Kasumi-1 (cell line): Measurements from ENCODE around the gene FAM186B.

Experiments
- DNase-seq, 2 experiments: peaks; one replicate each; lab custom pipeline; 2025; lab: John Stamatoyannopoulos, UW

FAM186B gene

DNA sequence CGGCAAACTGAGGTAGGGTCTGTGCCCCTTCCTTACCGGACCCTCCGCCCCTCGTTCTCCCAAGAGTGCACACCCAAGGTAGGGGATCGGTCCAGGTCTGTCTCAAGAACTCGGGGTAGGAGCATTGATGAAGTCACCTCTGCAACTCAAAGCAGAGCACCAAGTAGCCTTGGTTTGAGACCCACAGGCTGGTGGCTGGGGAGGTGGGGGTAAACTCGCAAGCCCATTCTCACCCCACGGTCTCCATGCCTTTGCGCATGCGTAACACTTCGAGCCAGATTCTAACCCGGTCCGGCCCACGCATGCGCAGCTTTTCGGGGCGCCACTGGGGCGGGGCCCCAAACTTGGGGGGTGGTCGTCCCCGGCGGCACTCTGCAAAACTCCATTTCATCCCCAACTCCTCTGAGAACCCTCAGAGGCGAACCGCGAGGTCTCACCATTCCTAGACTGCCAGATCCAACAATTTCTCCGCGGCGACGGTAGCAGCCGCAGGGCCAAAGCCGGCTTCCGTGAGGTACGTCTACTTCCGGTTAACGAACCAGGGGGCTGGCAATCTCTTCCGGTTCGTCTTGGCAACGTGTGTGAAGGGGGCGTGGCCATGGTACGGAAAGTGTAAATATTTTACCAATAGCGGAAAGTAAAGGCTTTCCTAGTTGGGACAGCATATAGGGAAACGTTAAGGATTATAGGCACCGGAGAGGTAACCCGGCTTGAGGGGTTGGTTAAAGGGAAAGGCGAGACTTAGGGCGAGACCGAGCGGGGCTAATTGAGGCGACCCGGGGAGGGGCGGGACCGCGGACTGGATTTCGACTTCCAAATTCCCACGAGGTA lies 37.6 kb downstream of the FAM186B start, which contains the start of gene MCRS1:
Gene MCRS1, minus strand, starts transcription at position 532 of the 831 bp plus-strand sequence. CDS start 1,411 bp downstream, outside the sequence.
- peak; percentile 93 to 94 for DNase-seq

DNA sequence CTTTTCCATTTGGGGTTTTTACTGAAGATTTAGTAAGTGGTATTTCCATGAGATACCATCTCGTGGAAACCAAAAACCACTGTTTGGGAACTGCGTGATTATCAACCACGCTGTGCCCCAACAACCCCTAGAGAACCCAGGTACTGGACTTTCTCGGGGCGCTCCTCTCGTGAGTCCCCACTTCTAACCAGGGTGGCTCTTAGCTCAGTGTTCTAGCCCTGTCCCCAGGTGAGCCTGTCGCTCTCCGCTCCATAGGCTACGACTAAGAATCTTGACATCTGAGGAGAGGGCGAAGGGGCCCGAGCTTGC lies 38.2 kb downstream of the FAM186B start:
- no peak for DNase-seq

DNA sequence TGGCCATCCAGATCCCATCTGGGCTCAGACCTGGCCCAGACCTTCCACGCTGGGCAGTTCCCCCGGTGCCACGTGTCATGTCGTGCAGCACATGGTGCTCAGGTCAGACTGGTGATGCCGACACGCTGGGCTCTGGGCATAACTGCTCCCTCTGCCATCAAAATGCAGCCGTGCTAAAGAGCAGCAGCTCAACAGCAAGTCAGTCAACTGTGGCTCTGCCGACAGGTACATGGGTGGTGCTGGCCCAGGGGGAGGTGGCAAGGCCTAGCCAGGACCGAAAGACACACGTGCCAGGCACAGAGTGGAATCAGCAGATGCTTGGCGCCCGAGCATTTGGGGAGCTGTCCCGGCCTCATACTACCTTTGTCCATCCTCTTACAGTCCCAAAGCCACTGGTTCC lies 39.1 kb downstream of the FAM186B start:
- DNase-seq = no peak

DNA sequence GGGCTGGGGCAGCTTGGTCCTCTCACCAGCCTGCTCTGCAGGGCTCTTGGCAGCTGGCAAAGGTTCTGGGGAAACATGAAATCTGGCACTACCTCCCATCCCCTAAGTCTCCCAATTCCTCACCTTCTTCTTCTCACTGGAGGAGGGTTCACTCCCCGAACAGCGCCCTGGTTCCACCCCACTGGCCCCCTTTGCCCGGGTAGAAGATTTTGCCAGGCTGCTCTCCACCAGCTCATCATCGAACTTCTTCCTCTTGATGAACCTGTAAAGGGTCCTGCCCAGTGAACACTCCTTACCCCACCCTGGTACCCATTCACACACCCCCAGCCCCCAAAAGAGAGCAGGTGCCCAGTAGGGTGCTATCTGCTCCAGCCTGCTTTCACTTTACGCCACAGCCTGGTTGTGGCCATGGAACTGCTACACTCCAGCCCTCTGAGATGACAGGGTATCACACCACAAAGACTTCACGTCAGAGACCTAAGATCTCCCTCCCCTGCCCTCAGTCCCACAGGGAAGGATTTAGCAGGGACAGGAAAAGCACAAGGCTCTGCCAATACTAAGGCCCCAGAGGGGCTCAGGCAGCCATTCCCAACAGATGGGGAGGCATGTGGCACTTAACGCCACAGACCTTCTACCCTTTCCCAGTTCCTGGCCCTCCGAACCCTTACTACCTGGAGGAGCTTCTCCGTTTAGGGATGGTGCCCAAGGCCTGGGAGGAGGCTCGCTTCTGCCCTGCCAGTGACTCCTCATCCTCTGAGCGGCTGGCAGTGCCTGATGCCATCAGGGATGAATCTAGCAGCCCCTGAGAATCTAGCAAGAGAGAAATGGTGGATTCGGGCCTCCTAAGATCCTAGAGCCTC lies 39.8 kb downstream of the FAM186B start:
- DNase-seq = no peak

DNA sequence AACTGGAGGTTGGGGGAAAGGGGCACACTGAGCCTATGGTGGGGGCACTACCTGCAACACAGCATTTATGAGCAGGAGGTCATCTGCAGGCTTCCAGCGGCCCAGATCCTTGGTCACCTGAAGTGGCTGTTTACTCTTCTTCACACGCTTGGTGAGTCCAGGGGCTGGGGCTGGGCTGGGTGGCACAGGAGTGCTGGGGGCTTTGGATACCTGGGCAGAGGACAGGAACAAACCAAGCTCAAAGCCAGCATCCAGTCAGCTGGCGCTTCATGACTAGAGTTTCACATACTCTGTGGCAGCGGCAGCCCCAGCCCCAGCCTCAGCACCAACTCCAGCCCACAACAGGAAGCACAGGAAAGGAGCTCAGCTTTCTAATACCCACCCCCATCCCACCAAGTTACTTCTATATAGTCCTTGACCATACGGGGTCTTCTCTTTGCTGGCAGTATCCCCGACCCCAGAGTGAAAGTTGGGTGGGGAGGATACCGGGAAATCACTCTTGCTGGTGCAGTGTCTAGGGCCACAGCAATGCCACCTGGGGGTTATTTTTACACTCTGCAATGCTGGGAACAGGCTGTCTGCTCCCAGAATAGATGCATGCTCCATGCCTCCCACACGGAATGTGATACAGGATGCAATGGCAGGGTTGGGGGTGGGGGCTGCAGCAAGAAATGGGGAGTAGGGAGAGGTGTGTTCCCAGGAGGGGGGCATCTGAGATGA lies 40.6 kb downstream of the FAM186B start:
- DNase-seq = peak; percentile 29 to 35

DNA sequence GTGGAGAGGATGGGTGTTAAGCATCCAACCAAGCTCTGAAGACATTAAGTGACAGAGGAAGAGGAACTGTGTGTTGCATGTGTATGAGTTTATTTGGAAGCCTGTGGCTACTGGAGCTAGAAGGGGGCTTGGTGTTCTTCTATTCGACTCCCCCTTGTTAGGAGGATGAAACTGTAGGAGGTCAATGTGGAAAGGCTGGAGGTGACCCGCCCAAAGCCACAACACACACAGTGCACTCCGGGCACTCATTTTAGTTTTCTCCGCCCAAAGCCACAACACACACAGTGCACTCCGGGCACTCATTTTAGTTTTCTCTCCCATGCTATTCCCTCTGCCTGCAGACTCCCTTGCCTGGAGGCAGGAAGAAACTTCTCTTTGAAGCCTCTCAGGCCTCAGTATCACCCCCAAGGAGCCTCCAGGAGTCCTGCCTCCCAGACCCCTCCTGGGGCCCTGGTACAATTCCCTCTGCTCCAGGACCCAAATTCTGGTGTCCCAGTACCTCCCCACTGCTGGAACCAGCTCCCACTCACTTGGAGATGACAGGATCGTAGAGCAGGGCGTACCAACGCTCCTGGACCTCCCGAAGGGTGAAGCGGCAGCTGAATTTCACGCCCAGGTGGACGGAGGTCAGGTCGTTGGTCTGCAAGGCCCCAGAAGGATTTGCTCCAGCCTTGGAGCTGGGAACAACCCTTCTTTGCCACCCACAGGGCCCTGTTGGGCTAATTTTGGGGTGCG lies 41.3 kb downstream of the FAM186B start:
- DNase-seq = no peak

DNA sequence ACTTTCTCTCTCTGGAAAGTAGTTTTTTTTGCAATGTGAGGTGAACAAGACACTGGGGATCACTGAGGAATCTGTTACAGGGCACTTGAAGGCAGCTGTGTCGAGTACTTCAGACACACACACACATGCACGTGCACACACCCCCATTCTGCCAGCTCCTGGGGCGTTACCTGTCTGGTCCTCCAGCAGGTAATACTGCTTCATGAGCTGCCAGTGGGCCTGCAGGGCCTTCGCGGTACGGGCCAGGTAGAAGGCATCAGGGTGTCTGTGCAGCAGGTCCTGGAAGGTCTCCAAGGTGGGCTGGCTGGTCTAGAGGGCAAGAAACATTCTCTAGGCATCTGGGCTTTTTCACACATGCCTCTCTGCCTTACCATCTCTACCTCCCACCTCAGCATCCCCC lies 42.6 kb downstream of the FAM186B start:
- DNase-seq = no peak

DNA sequence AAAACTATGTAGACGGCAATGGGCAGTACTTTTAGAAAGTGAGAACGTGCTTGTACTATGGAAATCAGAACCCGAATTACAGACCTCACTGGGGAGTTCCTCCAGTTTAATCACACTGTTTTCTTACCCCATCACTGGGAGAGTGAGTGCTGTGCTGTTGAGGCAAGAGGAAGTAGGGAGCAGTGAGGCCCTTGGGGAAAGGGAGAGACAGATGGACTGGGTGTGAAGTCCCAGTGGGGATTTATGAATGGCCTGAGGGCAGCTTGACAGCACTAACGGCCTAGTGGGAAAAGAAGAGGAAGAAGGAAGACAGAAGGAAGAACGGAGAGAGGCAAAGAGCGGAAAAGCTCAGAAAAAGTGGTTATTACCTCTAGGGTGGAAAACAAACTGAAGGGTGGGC lies 43.2 kb downstream of the FAM186B start:
- no peak for DNase-seq

DNA sequence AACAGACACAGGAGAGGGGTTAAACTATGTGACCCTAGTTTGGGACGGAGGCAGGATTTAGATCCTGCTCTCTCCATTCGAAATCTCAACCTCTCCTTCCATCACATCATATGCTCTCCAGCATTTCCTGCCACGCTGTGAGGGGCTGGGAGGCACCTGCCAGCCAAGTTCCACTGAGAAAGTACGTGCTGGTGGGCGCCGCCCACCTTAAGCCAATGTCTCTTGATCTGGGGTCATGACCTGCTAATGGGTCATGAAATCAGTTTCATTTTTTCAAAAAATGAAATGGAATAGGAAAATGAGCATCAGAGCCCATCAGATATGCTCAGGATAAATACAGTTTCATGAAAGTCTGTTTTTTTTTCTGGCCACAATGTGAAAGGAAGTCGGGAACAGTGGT lies 44.7 kb downstream of the FAM186B start:
- no peak for DNase-seq

DNA sequence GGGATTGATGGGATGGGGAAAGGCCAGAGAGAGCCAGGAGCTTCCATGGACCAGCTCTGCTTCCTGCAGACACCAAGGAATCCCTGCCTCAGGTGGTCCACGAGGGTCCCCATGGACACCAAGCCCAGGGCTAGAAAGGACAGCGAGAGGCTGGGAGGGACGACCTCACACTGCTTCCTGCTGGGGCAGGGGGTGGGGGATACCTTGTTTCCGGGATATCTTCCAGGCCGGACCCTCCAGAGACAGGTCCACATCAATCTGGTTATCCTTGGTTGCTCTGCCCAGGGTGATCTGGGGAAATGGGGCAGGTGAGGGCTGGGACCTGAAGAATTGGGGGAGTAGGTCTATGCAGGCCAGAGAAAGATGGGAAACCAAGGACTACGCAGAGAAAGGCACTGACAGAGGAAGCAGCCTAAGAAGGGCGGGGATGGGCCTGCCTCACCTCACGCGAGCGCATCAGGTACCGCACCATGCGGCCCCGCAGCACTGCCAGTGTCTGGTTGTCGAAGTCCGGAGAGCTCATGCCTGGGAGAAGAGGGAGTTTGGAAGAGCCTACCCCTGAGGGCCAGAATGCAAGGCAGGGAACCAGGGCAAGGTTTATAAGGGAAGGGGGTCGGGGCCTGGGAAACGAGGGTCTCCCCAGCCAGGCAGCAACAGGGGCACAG lies 46.3 kb downstream of the FAM186B start:
- DNase-seq = no peak

DNA sequence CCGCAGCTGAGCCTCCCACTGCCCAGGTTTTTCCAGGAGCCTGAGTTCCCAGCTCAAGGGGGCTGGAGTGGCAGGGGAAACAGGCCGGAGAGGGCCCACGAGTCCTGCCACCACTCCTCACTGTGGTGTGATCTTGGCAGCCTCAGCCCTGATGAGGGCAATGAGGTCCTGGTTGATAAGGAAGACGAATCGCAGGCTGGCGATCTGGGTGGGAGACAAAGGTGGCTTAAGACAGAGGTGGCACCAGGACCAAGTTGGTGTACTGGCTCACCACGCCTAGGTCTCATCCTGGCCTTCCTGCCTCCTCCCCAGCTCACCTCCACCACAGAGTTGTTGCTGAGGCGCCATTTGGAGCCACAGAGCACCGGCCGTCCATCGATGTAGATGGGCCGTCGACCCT lies 46.9 kb downstream of the FAM186B start:
- DNase-seq = no peak

DNA sequence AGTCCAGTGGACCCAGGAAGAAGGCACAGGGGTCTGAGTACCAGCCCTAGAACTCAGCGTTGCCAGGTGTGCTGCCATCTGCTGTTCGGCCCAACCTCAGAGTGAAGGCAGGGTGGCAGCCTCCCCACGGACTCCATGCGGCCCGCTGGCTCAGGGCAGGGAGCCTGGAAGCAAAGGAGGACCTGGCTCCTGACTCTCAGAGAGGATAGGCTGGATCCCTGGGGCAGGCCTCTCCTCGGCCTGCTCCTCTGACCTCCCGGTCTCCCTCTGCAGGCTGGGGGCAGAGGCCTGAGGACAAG lies 47.6 kb downstream of the FAM186B start:
- DNase-seq = no peak

DNA sequence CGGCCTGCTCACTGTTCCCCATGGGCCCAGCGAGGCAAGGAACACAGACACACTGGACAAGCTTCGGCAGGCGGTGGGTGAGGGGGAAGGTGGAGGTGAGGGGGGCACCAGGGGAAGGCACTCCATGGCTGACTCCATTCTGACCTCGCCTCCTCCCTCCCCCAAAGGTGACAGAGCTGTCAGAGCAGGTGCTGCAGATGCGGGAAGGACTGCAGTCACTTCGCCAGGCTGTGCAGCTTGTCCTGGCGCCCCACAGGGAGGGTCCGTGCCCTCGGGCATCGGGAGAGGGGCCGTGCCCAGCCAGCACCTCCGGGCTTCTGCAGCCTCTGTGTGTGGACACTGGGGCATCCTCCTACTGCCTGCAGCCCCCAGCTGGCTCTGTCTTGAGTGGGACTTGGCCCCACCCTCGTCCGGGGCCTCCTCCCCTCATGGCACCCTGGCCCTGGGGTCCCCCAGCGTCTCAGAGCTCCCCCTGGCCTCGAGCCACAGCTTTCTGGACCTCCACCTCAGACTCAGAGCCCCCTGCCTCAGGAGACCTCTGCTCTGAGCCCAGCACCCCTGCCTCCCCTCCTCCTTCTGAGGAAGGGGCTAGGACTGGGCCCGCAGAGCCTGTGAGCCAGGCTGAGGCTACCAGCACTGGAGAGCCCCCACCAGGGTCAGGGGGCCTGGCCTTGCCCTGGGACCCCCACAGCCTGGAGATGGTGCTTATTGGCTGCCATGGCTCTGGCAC lies 48.1 kb downstream of the FAM186B start:
- DNase-seq = no peak

DNA sequence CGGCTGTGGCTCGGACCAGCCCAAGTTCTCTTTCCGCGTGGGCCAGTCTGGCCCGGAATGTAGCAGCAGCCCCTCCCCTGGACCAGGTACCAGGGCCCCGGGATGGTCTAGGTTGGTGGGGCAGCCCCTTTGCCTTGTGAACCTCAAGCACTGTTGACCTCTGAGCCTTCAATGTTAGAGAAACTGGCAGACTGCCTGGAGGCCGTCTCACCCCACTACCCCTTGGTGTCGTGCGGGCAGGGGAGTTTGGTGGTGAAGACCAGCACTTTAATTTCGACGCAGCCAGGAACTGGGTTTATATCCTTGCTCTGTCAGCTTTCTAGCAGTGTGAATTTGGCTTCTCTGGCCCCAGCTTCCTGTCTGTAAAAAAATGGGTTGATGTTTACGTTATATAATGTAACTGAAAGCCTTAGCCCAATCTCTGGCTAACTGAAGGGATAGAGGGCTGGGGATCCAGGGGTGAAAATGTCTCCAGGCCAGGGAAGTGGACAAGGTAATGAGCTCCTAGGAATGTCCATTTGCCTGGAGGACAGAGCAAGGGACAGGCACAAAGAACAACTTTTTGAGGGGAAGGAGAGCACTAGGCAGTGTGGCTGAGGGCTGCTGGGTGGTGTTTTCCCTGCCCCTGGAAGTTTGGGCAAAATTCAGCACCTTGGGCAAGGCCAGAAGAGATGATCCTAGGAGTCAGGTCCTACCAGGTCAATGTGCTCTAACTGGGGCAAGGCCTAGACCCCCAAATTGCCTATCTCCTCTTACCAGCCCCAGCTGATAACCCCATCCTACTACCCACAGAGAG lies 48.9 kb downstream of the FAM186B start:
- DNase-seq = no peak

DNA sequence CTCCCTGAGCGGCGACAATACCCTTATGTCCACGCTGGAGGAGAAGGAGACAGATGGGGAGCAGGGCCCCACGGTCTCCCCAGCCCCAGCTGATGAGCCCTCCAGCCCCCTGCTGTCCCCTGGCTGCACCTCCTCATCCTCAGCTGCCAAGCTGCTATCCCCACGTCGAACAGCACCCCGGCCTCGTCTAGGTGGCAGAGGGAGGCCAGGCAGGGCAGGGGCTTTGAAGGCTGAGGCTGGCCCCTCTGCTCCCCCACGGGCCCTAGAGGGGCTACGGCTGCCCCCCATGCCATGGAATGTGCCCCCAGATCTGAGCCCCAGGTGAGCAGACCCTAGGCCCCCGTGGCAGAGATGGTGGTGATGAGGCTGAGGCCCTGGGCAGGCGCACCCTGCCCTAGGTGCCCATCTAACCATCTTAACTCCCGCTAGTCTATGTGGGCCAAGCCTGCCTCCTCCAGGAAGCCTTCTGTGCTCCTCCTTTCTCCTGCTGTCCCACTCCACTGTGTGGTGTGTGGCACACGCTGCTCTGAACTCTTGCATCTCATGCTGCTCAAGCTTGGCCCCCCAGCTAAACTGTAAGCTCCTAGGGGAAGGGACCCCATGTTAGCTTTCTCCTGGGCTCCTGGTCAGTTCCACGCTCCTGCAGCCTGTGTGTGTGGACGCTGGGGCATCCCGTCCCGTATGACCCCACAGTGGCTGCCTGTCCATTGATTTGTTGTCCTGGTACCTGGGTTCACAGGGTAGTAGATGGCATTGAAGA lies 49.6 kb downstream of the FAM186B start:
- no peak for DNase-seq

DNA sequence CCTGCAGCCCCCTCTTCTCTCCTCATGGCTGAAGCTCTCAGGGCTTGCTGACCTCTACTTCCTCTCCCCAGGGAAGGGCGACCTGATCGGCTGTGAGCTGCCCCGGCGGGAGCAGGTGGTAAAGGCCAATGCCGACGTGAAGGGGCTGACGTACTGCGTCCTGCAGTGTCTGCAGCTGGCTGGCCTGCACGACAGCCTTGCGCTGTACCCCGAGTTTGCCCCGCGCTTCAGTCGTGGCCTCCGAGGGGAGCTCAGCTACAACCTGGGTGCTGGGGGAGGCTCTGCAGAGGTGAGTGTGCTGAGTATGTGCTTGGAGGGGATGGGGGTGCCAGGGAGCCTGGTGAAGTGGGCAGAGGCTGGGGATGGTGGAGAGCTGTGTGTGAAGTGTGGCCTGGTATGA lies 51.2 kb downstream of the FAM186B start:
- no peak for DNase-seq

DNA sequence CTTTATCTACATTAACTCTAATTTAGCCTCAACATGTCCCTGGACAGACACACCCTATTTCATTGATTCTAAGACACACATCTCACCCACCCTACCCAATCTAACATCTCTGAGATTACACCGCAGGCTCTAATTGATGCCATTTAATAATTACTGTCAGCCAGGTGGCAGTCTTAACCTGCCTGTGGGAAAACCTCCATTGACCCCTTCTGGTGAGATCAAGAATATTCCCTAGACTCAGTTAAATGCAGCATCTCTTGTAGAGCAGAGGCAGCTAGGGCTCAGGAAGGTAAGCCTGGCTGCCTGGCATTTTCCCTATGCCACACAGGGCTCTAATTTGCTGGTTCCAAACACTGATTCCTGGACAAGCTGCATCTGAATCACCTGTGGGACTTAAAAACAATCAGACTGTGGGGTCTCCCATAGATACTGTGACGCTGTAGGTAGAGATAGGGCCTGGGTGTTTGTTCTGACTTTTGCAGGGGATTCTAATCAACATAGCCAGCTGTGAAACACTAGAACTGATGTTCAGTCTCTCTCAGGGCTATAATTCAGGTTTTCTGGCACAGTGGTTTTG lies 51.8 kb downstream of the FAM186B start:
- DNase-seq = peak; percentile 39 to 54

DNA sequence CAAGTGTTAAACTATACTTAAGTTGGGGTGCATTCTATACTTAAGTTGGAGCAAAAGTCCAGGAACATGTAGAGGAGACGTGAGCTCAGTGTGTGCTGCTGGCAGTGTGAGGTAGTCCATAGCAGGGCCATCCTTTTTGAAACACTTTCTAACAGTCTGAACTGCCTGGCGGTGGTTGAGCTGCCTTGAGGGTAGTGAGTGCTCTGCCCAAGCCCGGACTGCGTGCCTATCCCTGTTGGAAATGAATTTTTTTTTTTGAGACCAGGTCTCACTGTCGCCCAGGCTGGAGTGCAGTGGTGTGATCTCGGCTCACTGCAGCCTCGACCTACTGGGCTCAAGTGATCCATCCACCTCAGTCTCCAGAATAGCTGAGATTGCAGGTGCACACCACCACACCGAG lies 52.5 kb downstream of the FAM186B start:
- DNase-seq = no peak

DNA sequence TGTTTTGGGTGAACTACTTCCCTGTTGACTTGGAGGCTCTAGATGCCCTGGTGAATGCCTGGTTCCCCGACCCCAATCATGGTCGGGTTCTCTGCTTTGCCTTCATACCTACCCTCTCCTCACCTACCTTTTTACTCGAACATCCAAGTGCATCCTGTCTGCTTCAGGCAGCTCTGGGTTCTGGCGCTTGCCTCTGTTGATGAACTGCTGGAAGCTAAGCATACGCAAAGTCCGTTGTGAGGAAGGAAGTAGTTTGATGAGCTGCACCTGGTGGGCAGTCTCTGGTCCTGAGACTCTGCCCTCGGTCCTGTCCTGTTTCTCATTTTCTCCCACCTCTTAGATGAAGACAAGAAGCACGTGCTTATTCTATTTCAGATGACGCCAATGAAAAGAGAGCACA lies 53.0 kb downstream of the FAM186B start:
- no peak for DNase-seq
